Measurements from ENCODE around the gene SDR42E1. TPM values are rescaled to one million over a fixed set of nuclear protein-coding genes. Genes with fewer than 3 reads are reported as not detected.

SDR42E1 gene, protein sequence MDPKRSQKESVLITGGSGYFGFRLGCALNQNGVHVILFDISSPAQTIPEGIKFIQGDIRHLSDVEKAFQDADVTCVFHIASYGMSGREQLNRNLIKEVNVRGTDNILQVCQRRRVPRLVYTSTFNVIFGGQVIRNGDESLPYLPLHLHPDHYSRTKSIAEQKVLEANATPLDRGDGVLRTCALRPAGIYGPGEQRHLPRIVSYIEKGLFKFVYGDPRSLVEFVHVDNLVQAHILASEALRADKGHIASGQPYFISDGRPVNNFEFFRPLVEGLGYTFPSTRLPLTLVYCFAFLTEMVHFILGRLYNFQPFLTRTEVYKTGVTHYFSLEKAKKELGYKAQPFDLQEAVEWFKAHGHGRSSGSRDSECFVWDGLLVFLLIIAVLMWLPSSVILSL
- 0.62 and 1.0 TPM in 2 replicates for total RNA-seq
- 1.2 TPM for polyA plus RNA-seq (2012)

DNA sequence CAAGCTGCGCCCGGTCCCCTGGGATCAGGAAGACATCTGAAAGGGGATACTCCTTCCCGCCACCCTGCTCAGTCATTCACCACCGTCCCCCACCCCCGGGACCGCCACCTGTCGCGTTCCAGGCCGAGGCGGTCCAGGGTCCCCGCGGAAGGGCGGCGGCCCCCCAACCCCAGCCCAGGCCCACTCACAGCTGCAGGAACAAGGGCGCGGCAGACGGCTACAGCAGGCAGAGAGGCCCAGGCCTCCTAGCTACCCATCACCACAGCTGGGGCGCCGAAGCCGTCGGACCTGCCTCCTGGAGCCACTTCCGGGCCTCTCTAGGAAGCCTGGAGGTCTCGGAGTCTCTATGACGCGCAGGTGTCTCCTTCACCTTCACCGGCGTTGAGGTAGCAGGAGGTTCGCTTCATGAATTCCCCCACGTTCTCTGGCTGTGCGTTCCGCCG is at the start of gene SDR42E1:
TSS of gene SDR42E1 (minus strand) at position 272 of the 443 bp plus-strand sequence. CDS start 10,612 bp downstream, outside the sequence.
- DNase-seq (ENCODE audit: low read depth): peak; percentile 38

DNA sequence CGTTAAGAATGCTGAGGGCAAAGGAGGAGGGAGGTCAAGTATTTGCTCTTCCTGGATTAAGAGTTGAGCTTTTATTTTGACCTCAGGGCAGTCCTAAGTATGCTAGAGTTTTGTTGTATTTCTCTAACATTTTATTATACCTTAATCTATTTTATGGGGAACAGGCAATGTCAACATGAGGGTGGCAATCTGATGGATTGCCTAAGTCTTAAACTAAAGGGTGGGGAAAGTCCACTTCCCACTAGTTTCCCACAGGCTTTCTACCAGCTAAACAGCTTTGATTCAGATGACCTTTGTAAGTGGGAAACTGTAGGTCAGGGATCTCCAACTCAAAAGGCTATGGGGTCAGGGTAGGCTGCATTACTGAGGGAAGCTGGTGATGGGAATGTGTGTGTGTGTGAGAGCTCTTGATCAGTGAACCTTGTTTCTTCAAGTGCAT is 48.7 kb upstream of the SDR42E1 start:
- DNase-seq (ENCODE audit: low read depth): peak; percentile 43

DNA sequence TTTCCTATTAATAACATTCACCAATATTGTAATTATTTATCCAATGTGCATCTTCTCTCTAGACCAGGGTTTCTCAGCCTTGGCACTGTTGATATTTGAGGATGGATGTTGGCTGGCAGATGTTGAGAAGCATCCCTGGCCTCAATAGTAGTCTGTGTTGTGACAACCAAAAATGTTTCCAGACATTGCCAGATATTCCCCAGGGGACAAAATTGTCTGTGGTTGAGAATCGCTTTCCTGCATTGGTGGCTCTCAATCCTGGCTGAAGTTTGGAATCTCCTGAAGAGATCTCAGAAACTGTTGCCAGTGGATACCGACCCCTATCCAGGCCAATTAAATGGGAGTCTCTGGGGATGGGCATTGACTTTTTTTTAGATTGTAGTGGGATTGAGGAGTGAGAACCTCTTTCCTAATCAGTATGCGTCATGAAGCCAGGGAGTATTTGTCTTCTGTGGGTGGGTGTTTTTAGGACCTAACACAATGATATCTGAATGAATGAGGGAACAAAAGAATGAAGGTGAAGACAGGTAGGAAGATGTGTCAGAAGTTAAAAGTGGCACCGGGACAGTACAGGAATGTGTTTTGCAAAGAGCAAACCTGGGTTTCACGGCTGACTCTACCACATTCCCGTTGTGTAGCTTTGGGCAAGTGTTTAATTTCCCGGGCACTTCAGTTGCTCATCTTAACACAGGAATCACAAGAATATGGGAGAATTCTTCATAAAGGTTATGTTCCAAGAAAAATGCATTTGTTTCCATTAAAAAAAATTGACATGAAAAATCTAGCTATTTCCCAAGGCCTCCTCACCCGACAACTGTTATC is 48.1 kb upstream of the SDR42E1 start:
- peak; percentile 55 for DNase-seq (ENCODE audit: low read depth)

DNA sequence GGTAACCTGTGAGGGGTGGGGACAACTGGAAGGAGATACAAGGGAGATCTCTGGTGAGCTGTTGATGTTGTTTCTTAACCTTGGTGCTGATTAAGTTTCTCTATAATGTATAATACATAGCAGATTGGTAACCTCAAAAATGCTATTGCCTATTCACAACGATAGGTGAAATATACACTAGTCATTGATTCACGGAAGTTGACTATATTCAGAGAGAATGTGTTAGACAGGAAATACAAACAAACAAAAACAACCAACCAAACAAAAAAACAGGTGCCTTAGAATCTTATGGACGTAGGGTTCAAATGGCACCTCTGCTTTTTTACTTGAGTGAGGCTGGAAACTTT is 45.3 kb upstream of the SDR42E1 start:
- no peak for DNase-seq (ENCODE audit: low read depth)

DNA sequence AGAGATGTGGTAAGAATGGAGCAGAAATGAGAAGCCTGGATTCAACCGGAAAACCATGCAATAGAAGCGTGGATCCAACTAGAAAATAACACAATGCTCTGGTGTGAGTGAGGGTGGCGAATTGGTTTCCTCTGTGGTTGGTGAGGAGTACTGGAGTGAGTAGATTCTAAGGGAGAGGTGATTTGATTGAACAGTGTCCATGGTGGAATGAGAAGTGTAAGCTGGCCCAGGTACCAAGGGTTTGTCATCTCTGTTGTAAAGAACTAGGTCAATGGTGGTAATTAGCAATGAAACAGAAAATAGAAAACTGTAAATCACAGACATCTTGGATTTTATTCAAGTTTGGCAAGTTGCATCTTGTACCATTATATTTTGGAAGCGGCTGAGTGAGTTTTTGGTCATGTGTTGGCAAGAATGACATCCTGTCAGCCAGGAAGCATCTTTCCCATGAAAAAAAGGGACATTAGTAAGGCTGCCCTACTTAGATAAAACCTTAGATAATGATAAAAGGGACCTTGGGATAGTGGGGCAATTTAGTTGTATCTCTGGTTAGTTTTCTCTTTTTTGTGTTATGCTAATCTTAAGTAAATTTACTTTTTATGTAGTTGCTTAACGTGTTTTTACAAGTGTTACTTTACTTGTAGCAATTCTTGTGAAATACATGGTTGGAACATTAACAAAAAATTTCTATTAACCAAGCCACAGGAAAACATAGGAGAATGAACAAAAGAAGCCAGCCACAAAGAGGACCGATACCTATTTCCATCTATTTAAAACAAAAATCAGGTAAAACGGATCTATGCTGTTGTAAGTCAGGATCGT is 44.7 kb upstream of the SDR42E1 start:
- no peak for DNase-seq (ENCODE audit: low read depth)

DNA sequence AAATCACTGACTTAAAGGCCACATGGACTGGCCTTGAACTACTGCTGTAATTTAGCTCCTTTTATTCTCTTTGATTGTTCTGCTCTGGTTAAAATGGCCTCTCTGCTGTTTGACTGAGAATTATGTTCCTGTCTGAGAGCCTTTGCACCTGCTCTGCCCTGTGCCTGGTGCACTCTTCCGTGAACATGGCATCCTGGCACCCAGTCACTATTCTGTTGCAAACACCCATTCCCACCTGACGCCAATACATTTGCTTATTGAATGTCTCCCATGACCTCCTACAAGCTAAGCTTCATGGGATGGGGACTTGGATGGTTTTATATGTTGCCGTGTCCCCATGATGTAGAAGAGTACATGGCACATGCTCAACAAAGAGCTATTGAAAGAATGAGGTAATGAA is 43.8 kb upstream of the SDR42E1 start:
- no peak for DNase-seq (ENCODE audit: low read depth)

DNA sequence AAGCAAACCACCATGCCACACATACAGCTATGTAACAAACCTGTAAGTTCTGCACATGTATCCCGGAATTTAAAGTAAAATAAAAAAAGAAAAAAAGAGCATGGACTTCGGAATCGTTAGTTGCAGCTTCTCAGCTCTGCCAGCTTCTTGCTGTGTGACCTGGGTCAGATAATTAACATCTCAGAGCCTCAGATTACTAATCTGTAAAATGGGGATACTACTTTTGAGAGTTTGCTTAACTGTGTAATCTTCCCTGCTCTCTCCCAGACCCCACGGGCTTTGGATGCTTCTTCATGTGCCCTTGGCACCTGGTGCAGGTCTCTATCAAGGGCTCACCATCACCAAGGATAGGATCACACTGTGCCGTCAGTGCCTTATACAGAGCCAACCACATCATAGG is 40.4 kb upstream of the SDR42E1 start:
- no peak for DNase-seq (ENCODE audit: low read depth)

DNA sequence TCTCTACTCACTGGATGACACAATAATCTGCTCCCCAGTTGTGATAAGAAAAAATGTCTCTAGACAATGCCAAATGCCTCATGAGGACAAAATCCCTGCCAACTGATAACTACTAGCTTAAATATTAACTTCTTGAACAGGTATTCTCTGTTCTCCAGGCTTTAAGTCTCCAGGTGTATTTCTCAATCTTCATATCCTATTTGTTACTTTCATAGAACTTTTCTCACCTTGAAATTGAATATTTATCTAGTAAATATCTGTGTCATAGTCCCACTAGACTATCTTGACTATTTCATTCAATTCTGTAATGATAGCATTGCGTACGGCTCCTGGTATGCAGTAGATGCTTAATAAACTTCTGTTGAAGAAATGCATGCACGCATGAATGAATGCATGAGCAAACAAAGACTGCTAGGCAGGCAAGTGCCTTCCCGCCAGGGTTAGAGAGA is 39.7 kb upstream of the SDR42E1 start:
- no peak for DNase-seq (ENCODE audit: low read depth)

DNA sequence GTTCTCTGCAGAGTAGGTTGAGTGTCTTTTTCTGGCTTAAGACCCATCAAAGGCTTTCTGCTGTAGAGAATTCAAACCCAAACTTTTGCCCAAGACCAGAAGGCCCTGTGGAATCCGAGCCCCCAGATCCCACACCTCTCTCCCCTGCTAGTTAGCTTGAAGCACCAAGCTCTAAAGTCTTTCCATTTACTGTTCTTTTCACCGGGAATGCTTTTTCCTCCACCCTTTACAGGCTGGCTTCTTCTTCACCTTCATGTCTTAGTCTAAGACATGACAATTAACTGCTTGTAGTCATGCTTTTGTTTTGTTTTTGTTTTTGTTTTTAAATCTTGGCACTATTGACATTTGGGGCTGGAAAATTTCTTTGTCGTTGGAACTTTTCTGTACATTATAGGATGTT is 39.2 kb upstream of the SDR42E1 start:
- DNase-seq (ENCODE audit: low read depth): no peak

DNA sequence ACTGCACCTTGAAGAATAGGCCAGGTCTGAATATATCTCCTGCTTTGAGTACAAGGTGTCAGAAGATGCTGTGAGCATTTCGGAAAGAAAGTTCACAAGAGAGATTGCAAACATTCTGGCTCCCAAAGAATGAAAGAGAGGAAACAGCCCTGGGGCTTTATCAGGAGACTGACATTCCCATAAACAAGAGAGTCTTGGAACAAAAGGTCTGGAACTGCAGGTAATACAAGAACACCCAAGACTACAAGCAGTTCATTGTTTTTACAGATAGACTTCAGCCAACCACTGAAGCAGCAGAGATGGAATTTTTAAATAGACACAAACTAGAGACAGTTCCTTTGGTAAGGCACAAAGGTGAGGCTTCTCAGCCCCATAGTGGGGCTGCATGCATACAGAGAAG is 38.2 kb upstream of the SDR42E1 start:
- DNase-seq (ENCODE audit: low read depth): no peak

DNA sequence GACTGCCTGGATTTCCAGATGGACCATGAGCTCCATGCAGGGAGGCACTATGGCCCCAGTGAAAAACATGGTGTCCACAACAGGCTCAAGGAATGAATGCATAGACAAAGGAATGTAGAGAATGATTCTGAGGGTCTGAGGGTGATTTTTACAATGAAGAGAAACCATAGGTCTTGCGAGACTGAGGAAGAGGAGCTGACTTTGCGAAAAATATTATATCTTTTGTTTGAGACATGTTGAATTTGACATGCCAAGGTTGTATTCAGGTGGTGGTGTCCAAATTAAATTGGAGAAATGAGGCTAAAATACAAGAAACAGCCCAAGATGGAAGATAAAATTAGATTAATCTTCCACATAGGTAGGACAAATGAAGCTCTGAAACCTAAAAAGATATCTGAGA is 36.5 kb upstream of the SDR42E1 start:
- DNase-seq (ENCODE audit: low read depth): no peak

DNA sequence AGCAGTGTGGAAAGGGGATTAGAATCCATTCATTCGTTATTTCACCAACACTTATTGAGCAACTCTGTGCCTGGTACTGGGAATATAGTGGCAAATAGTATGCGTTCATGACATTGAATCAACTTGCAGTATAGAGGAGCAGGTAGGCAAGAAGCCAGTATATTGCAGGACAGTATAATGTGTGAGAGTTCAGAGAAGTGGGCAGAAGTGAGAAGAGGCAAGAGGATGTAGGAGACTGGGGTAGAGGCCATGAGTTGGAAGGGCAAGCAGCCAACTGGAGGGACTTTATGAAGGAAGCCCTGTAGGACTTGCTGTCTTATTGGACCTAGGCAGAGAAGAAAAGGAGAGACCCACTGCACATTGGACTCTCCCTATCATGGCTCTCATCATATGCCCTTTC is 36.1 kb upstream of the SDR42E1 start:
- DNase-seq (ENCODE audit: low read depth): no peak

DNA sequence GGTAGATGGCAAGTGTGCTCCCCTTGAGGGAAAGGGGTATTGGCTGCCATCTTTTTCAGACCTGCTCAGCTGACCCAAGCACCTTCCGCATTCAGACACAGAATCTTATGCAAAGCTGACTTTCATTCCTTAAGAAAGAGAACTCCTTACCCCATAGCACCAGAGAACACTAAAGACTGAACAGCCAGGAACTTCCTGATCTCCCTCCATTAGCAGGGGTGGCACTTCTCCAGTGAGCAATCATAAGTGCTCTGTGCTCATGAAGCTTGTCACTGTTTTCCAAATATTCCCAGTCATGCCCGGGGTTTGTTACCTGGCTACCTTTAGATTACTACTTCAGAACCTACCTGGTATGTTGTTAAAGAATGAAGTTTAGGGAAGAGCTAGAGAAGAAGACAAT is 35.7 kb upstream of the SDR42E1 start:
- DNase-seq (ENCODE audit: low read depth): no peak

DNA sequence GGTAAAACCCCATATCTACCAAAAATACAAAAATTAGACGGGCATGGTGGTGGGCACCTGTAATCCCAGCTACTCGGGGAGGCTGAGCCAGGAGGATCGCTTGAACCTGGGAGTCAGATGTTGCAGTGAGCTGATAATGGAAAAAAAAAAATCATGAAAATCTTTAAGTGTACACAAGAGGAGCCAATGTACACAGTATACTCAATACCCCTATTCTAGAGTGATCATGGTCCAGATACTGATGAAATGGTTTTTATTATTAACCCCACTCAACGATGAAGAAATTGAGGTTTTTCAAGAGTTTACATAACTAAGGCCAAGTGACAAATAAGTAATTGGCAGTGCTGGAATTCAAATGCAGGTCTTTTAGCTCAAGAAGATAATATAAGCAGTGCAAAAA is 35.3 kb upstream of the SDR42E1 start:
- DNase-seq (ENCODE audit: low read depth): no peak

DNA sequence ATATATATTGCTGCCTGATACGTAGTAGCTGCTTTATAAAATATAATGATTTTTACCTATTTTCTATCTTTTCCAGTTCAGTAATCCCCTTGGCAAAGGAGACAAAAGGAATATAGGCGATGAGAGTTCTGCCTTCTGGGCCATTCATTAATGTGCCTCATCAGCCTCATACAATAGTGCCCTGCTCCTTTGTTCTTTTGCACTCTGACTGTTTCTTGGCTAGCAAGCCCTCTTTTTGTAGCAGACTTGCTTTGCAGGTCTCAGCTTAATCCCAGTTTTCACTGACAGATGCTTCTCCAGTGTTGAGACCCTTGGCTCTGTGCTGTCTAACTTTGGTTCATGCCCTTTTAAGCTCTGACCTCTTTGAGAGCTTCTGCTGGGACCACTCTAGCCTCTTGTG is 34.2 kb upstream of the SDR42E1 start:
- no peak for DNase-seq (ENCODE audit: low read depth)

DNA sequence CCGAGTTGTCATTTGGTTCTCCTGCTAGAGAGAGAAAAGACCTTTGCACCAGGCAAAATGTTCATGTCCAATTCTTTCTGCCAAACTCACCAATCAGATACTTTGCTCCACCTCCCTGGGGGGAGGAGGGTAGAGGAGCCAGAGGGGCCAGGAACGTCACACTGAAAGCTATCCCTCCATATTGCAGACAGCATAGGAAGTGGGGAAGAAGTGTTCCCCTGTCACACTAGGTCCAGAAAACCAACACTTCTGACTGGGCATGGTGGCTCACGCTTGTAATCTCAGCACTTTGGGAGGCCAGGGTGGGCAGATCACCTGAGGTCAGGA is 33.3 kb upstream of the SDR42E1 start:
- DNase-seq (ENCODE audit: low read depth): no peak

DNA sequence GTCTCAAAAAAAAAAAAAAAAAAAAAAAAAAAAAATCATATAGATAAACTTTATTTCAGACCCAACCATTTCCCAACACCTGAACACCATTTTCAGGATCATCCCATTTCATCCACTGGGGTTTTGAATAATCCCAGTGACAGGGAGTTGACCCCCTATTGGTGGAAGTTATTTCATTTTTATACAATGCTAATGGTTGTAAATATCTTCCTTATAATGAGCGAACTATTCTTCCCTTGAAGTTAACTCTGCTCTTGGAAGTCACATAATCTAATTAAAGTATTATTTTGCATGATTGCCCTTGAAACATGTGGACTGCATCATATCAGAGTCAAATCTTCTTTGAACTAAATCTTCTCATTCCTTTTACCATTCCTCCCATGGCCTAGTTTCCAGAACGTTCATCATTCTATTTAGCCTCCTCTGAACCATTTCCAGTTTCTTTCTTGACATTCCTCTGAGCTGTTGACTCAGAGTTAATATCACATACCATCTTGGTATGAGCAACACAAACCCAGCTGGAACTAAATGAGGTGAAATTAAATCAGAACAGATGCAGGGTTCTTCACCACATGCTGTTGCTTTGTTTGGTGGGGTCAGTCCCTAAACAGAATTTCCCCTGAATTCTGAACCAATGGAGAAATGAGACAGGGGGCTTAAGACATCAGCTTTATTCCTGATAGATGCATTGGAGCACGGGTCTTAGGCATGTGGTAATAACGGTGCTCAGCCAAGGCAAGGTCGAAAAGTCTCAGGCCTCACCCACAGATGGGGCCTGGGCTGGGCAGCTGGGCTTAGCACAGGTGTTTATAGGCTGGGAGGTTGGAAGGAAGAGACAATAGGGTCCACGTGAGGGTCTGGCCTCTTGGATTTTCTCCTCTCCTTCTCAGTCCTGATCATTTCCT is 32.7 kb upstream of the SDR42E1 start:
- DNase-seq (ENCODE audit: low read depth): peak; percentile 58

DNA sequence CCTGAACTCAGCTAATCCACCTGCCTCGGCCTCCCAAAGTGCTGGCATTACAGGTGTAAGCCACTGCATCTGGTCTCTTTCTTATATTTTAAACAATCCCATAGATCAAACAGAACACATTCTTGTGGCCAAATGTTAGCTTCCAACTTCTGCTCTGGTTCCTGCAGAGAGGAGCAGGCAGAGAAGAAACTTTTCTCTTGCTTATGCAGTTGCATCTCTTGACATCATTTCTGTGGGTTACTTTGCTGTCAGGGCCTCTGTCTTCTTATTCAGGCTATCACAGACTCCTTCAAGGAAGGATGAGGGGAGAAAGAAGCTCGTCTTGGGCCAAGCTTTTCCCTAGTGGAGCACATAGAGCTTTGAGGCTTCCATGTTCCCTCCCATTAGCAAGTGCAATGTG is 31.6 kb upstream of the SDR42E1 start:
- DNase-seq (ENCODE audit: low read depth): no peak

DNA sequence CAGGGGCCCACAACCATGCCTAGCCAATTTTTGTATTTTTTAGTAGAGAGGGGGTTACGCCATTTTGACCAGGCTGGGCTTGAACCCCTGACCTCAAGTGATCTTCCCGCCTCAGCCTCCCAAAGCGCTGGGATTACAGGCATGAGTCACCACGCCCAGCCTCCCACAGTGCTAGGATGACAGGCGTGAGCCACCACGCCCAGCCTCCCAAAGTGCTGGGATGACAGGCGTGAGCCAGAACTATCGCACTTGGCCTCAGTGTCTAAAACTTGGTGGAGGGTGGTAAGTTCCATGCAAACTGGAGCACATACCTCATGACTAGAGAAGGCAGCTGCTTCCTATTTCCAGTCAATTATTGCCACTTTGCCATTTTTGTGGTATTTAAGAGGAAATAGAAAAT is 30.9 kb upstream of the SDR42E1 start:
- no peak for DNase-seq (ENCODE audit: low read depth)

DNA sequence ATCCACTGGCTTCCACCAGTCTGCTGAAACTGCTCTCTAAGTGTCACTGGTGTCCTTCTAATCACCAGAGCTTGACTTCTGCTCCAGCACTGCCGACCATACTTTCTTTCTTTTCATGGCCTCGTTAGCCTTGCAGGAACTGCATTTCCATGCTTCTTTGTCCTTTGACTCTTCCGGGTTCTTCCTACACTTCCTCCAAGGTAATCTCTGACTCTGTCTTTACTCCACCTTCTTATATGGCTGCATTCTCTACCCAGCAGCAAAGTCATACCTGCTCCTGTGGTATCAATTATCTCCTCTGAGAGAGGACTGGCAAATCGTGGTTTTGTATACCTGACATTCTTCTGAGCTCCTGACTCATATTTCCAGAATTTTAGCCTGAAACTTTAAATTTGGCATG is 30.3 kb upstream of the SDR42E1 start:
- DNase-seq (ENCODE audit: low read depth): no peak

DNA sequence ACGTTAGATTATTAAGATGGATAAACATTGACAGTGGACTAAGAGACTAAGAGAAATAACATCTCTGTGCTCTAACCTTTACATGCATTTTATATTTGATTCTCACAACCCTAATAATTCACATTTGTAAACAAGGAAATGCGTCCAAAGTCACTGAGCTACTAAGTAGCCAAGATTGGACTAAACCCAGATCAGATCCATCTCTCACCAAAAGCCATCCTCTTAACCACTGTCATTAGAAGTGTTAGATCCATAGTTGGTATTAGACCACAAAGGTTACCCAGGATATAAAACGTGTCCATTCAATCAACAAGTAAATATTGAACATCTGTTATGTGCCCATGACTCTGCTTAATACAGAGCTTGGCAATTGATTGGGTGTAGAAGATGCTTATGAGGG is 29.0 kb upstream of the SDR42E1 start:
- DNase-seq (ENCODE audit: low read depth): no peak
